Central memory CD8-positive, alpha-beta T cell (primary cell): ENCODE data around the gene NKAIN2.

Experiments
- ATAC-seq: fragments of 150-1000 bp; cut with Tn5 transposase; replicated peaks from 2 replicates; pipeline ENCODE4 v1.10.0; 2022; ENCODE audit warnings: mild to moderate bottlenecking, moderate FRiP score, moderate number of reproducible peaks; ENCODE audit not compliant: poor library complexity, severe bottlenecking; ENCODE audit errors: extremely low read depth
- DNase-seq, 2 donors: peaks; one replicate each; pipeline ENCODE4 v3.0.0; 2021; ENCODE audit warnings: low spot score in 2 of 2
- H3K27ac Mint-ChIP-seq: one replicate; pipeline ENCODE4 v1.8.0; 2022; ENCODE audit warnings: low read depth, mild to moderate bottlenecking, moderate library complexity, mixed read lengths
- H3K27me3 Mint-ChIP-seq: one replicate; pipeline ENCODE4 v1.8.0; 2022; ENCODE audit warnings: mixed read lengths
- H3K36me3 Mint-ChIP-seq: one replicate; pipeline ENCODE4 v1.8.0; 2022; ENCODE audit warnings: mild to moderate bottlenecking, moderate library complexity, mixed read lengths; ENCODE audit not compliant: insufficient read depth
- H3K4me1 Mint-ChIP-seq: one replicate; pipeline ENCODE4 v1.8.0; 2022; ENCODE audit warnings: mixed read lengths
- H3K4me3 Mint-ChIP-seq: one replicate; pipeline ENCODE4 v1.8.0; 2022; ENCODE audit warnings: mild to moderate bottlenecking, moderate library complexity, mixed read lengths
- H3K9me3 Mint-ChIP-seq: one replicate; pipeline ENCODE4 v1.8.0; 2022; ENCODE audit warnings: mixed read lengths

NKAIN2 gene

DNA sequence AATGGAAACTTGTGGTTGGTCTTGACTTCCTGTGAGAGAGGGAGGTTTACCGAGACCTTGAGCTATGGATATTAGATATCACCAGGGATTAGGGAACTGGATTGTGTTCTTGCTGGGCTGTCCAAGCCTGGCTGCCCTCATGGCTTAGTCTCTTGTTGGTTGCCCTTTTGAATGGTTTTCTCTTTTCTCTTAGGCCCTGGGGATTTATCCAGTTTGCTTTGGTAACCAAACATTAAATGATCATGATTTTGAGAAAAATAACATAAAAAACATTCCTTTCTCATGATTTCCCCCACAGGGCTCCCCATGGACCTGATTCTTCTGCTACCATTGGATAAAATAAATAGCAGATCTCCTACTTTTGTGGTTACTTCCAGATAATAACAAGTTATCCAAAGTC lies 852.2 kb downstream of the NKAIN2 start:
- DNase-seq, result no peak
- Mint-ChIP-seq H3K4me1 (no peaks in the 10 kb centered on the region), H3K27me3 (no peaks in the 10 kb centered on the region), H3K27ac (no peak overlapping the region), H3K9me3 (peaks cover 30% of the 10 kb centered on the region), H3K4me3 (no peak overlapping the region), H3K36me3 (no peaks in the 10 kb centered on the region)
- no peak for ATAC-seq

DNA sequence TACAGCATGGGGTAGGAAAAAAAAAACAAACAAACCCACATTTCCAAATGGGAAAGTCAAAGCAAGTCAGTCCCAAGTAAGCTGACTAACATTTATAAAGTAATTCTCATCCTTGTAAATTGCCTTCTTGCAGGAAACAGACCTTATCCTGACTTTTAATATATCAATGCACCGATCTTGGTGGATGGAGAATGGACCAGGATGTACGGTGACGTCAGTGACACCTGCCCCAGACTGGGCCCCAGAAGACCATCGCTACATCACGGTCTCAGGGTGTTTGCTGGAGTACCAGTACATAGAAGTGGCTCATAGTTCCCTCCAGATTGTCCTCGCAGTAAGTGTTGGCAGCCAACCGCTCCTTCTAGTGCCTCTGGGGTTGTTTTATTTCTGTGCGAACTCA lies 854.4 kb downstream of the NKAIN2 start:
- Mint-ChIP-seq H3K27ac (no peak overlapping the region), H3K4me1 (no peaks in the 10 kb centered on the region), H3K27me3 (no peaks in the 10 kb centered on the region), H3K9me3 (peaks cover 20% of the 10 kb centered on the region), H3K4me3 (no peak overlapping the region), H3K36me3 (no peaks in the 10 kb centered on the region)
- no peak for DNase-seq
- ATAC-seq, result no peak

DNA sequence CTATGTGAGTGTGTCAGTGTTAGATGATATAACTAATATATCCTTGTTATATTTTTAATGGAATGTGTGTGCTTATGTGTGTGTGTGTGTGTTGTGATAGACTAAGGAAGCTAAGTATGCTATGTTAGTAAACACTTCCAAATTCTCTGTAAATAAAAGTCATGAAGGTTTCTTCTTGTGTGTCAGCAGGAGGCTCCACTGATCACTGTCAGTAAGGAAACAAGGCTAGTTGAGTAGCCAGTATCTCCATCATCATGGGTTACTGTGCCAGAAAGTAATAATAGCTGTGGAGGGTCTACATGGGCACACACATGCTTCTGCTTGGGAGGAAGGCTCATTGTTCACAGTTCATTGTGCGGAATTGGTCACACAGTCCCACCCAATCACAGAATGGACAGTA lies 855.8 kb downstream of the NKAIN2 start:
- Mint-ChIP-seq H3K4me3 (no peak overlapping the region), H3K27ac (no peak overlapping the region), H3K9me3 (peaks cover 17% of the 10 kb centered on the region), H3K36me3 (no peaks in the 10 kb centered on the region), H3K4me1 (no peaks in the 10 kb centered on the region), H3K27me3 (no peaks in the 10 kb centered on the region)
- ATAC-seq (no peak), DNase-seq (no peak)

DNA sequence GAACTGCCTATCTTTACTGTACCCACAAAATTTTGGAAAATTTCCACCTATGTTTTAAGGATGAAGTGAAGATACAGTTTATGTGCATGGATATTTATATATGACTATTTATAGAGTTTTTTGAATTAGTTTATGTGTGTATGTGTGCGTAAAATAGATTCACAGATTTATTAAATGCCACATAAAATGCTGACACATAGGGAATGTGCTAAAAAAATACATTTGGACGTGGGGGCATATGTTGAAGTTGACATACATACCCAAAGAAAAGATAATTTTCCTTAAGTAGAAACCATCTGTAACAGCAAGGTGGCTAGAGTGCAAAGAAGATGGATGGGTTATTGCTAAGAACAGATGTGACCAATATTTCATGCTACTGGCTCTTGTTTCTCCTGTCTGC lies 856.5 kb downstream of the NKAIN2 start:
- DNase-seq, result no peak

DNA sequence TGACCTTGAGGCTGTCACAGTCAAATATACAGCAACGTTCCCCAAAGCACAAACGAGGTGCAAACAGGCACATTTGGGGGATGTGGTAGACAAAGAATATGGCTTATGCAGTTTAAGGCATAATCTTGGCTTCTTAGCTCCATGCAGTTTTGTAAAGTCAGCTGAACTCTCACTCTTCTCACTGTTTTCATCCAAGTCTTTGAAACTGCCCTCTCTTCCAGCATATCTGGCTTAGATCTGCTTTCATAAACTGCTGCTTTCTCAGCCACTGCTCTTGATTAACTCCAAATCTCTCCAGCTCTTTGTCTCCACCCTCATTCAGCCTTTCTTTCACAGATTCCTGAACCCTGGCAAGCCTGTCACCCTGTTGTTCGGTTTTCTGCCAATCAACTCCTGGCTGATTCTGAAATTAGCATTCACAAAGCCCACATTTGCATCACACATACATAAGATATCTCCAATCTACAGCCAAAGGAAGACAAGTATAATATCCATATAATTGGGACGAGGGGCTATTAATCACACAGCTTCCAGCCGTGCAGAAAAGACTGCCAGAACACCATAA lies 857.5 kb downstream of the NKAIN2 start:
- Mint-ChIP-seq H3K27me3 (no peaks in the 10 kb centered on the region), H3K4me1 (no peaks in the 10 kb centered on the region), H3K4me3 (no peak overlapping the region), H3K36me3 (no peaks in the 10 kb centered on the region), H3K27ac (no peak overlapping the region), H3K9me3 (peaks cover 17% of the 10 kb centered on the region)
- no peak for DNase-seq
- no peak for ATAC-seq

More for the DNA sequence above, 856.5 kb downstream of the NKAIN2 start:
- no peaks in the 10 kb centered on the region for H3K36me3 Mint-ChIP-seq
- no peak overlapping the region for H3K27ac Mint-ChIP-seq
- no peaks in the 10 kb centered on the region for H3K27me3 Mint-ChIP-seq
- H3K4me3 Mint-ChIP-seq, result no peak overlapping the region
- H3K9me3 Mint-ChIP-seq, result peaks cover 17% of the 10 kb centered on the region
- no peak for ATAC-seq
- no peaks in the 10 kb centered on the region for H3K4me1 Mint-ChIP-seq

DNA sequence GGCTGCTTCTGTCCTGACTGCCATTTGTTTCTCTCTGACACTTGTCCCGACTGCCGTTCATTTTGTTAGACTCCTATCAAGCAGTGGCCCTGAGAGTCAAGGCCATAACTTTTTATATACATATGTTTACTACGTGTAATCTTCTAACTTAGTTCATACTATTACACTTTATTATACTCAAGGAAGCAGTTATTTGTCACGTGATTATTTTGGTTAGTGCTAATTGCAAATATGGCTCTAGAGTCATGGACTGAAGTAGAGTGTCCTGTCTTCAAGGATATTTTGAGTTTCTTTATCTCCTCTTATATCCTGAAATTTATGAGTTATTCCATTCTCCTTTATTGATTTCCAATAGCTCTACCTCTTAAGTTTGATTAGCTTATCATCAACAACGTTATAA lies 864.4 kb downstream of the NKAIN2 start:
- no peak overlapping the region for H3K27ac Mint-ChIP-seq
- ATAC-seq, result no peak
- peaks cover 9% of the 10 kb centered on the region for H3K9me3 Mint-ChIP-seq
- H3K36me3 Mint-ChIP-seq, result no peaks in the 10 kb centered on the region
- no peaks in the 10 kb centered on the region for H3K27me3 Mint-ChIP-seq
- no peak for DNase-seq
- no peak overlapping the region for H3K4me3 Mint-ChIP-seq
- H3K4me1 Mint-ChIP-seq, result no peaks in the 10 kb centered on the region

DNA sequence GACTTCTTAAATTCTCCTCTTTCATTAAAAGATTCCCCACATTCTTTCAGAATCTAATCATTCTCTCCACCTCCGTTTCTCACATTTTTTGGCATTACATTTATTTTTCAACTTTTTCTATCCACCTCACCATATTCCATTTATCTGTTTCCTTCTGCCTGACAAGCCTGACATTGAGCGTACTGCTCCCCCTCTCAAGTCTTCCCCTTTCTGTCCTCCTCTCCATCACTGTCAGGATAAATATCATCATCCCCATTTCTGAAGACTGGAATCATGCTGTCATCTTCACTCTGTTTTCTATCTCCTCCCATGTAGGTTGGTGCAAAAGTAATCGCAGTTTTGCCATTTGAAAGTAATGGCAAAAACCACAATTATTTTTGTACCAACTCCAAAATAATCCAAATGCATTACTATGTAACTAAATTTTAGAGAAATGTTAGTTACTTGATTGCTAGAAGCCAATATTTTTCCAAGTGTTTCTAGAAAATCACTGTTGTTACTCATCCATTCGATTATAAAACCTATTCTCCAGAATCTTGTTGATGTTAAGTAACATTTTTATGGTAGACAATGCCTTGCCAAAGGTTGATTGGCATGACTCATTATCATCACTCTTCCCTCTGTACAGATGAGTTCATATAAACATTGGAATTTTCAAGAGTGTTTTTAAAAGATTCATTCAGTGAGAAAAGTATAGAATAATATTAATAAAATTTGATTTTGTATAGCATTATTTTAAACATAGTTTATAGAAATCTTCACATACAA lies 866.2 kb downstream of the NKAIN2 start:
- peaks cover 11% of the 10 kb centered on the region for H3K9me3 Mint-ChIP-seq
- DNase-seq (no peak), ATAC-seq (no peak)
- no peaks in the 10 kb centered on the region for H3K4me1 Mint-ChIP-seq
- no peaks in the 10 kb centered on the region for H3K36me3 Mint-ChIP-seq
- H3K4me3 Mint-ChIP-seq, result no peak overlapping the region
- no peak overlapping the region for H3K27ac Mint-ChIP-seq
- no peaks in the 10 kb centered on the region for H3K27me3 Mint-ChIP-seq

DNA sequence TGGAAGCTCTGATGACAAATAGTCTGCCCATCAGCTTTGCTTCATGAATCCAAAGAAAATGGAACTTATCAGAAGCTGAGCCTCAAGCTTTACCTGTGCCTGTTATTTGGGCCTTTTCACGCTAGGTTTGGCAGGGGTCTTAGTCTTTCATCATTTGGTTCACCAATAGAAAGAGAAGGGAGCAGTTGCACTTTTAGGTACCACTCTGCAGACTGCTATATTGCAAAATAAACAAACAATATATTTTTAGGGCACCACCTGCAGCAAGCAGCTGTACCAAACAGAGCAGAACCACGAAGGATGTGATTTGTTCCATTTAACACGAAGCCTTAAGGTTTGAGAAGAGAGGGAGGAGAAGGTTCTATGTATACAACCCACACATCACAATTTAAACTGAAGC lies 867.1 kb downstream of the NKAIN2 start:
- Mint-ChIP-seq H3K4me3 (no peak overlapping the region), H3K27ac (no peak overlapping the region), H3K4me1 (no peaks in the 10 kb centered on the region), H3K36me3 (no peaks in the 10 kb centered on the region), H3K27me3 (no peaks in the 10 kb centered on the region), H3K9me3 (peaks cover 13% of the 10 kb centered on the region)
- ATAC-seq (no peak), DNase-seq (no peak)

DNA sequence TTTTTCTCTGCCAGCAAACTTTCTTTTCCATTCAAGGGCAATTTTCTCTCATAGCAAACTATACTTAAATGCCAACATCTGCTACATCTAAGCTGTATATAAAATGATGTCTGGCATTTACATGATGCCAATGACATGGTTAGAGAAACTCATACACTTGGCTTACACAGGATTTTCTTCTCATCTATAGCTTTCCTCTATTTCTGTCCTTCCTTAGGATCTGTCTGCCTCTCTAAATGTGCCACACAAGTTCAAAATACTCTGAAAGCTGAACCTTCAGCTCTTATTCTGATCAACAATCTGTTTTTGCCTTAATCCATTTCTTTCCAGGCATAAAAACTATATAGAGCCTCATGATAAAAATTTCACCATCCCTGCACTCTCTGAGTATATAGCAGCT lies 867.7 kb downstream of the NKAIN2 start:
- Mint-ChIP-seq H3K27me3 (no peaks in the 10 kb centered on the region), H3K36me3 (no peaks in the 10 kb centered on the region), H3K9me3 (peaks cover 18% of the 10 kb centered on the region), H3K27ac (no peak overlapping the region), H3K4me3 (no peak overlapping the region), H3K4me1 (no peaks in the 10 kb centered on the region)
- no peak for ATAC-seq
- no peak for DNase-seq

DNA sequence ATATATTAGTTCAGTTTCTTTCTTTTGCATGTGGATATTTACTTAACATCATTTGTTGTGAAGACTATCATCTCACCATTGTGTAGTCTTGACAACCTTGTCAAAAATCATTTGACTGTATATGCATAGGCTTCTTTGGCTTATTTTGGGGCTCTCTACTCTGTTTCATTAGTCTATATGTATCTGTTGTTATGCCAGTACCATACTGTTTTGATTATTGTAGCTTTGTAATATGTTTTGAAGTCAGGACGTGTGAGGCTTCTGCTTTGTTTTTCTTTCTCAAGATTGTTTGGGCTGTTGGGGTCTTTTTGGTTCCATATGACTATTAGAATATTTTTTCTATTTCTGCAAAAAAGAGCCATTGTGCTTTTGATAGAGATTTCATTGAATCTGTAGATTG lies 870.4 kb downstream of the NKAIN2 start:
- DNase-seq, result no peak
- Mint-ChIP-seq H3K27me3 (no peaks in the 10 kb centered on the region), H3K27ac (no peak overlapping the region), H3K4me1 (no peaks in the 10 kb centered on the region), H3K4me3 (no peak overlapping the region), H3K9me3 (peaks cover 29% of the 10 kb centered on the region), H3K36me3 (no peaks in the 10 kb centered on the region)
- ATAC-seq, result no peak

DNA sequence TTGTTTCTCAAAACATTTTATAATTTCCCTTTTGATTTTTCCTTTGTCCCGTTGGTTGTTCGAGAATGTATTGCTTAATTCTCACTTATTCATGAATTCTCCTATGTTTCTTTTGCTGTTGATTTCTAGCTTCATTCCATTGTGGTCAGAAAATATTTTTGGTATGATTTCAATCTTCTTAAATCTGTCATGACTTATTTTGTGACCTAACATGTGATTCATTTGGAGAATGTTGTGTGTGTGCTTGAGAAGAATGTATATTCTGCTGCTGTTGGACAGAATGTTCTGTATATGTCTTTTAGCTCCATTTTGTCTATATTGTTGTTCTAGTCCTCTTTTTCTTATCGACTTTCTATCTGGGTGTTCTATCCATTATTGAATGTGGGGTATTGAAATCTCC lies 872.4 kb downstream of the NKAIN2 start:
- no peaks in the 10 kb centered on the region for H3K4me1 Mint-ChIP-seq
- DNase-seq (no peak), ATAC-seq (no peak)
- no peaks in the 10 kb centered on the region for H3K27me3 Mint-ChIP-seq
- no peak overlapping the region for H3K4me3 Mint-ChIP-seq
- no peaks in the 10 kb centered on the region for H3K36me3 Mint-ChIP-seq
- no peak overlapping the region for H3K27ac Mint-ChIP-seq
- peaks cover 23% of the 10 kb centered on the region for H3K9me3 Mint-ChIP-seq

DNA sequence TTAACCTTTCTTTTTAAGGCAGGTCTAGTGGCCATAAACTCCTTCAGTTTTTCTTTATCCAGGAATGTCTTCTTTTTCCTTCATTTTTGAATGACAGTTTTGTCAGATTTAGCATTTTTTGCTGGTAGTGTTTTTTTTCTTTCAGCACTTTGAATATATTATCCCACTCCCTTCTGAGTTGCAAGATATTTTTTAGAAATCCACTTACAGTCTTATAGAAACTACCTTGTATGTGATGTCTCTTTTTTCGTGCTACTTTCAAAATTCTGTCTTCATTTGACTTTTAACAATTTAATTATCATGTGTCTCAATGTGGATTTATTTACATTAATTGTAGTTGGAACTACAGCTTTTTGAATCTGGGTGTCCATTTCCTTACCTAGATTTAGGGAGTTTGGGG lies 874.2 kb downstream of the NKAIN2 start:
- Mint-ChIP-seq H3K9me3 (peaks cover 21% of the 10 kb centered on the region), H3K27me3 (no peaks in the 10 kb centered on the region), H3K4me3 (no peak overlapping the region), H3K36me3 (no peaks in the 10 kb centered on the region), H3K4me1 (no peaks in the 10 kb centered on the region), H3K27ac (no peak overlapping the region)
- no peak for DNase-seq
- no peak for ATAC-seq

DNA sequence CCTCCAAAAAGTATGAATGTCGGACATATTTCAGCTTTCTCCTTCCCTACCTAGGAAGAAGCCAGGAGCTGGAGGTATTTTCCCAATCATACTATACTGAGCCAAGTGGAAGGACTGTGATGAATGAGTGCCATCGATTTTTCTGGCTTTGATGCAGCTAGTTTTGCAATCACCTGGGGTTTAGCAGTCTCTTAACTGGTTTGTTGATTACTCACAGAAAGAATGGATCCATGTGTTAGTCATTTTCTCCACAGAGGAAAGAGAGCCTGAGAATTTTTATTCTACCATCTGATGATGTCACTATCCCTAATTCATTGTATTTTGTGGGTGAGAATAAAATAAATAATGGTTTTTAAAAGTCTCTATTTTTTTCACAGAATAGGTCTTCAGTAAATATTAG lies 875.7 kb downstream of the NKAIN2 start:
- ATAC-seq (no peak), DNase-seq (no peak)
- Mint-ChIP-seq H3K9me3 (peaks cover 18% of the 10 kb centered on the region), H3K27me3 (no peaks in the 10 kb centered on the region), H3K36me3 (no peaks in the 10 kb centered on the region), H3K4me1 (no peaks in the 10 kb centered on the region), H3K27ac (no peak overlapping the region), H3K4me3 (no peak overlapping the region)
